ENCODE results near the gene RNF214.

RNF214 gene

GRCh38 chr11:117219001-117219400, 13.5 kb upstream of the RNF214 start:
- H3K4me3 Mint-ChIP-seq, result no peak overlapping the region
- no peaks in the 10 kb centered on the region for H3K27me3 Mint-ChIP-seq
- no peaks in the 10 kb centered on the region for H3K9me3 Mint-ChIP-seq (ENCODE audit: low read depth)
- no peak overlapping the region for H3K27ac Mint-ChIP-seq
- no peaks in the 10 kb centered on the region for H3K4me1 Mint-ChIP-seq (ENCODE audit: low read depth)
- peaks cover 3% of the 10 kb centered on the region for H3K36me3 Mint-ChIP-seq

- Mint-ChIP-seq H3K36me3 (peaks cover 3% of the 10 kb centered on the region), H3K9me3 (ENCODE audit: low read depth) (no peaks in the 10 kb centered on the region), H3K27me3 (no peaks in the 10 kb centered on the region)
Measured at GRCh38 chr11:117219455-117219854, 13.0 kb upstream of the RNF214 start.

GRCh38 chr11:117219995-117220394, 12.5 kb upstream of the RNF214 start:
- Mint-ChIP-seq H3K4me3 (no peak overlapping the region), H3K4me1 (ENCODE audit: low read depth) (no peaks in the 10 kb centered on the region), H3K9me3 (ENCODE audit: low read depth) (no peaks in the 10 kb centered on the region), H3K36me3 (peaks cover 3% of the 10 kb centered on the region), H3K27ac (no peak overlapping the region), H3K27me3 (no peaks in the 10 kb centered on the region)

More at GRCh38 chr11:117219455-117219854, 13.0 kb upstream of the RNF214 start:
- Mint-ChIP-seq H3K4me1 (ENCODE audit: low read depth) (no peaks in the 10 kb centered on the region), H3K27ac (no peak overlapping the region), H3K4me3 (no peak overlapping the region)

GRCh38 chr11:117220568-117220967, 11.9 kb upstream of the RNF214 start:
- H3K36me3 Mint-ChIP-seq, result peaks cover 3% of the 10 kb centered on the region
- no peak overlapping the region for H3K4me3 Mint-ChIP-seq
- H3K27ac Mint-ChIP-seq, result peak overlapping the region; percentile 22
- no peaks in the 10 kb centered on the region for H3K9me3 Mint-ChIP-seq (ENCODE audit: low read depth)
- H3K27me3 Mint-ChIP-seq, result no peaks in the 10 kb centered on the region
- H3K4me1 Mint-ChIP-seq (ENCODE audit: low read depth), result no peaks in the 10 kb centered on the region

GRCh38 chr11:117220999-117221774, 11.3 kb upstream of the RNF214 start:
- Mint-ChIP-seq H3K4me1 (ENCODE audit: low read depth) (no peaks in the 10 kb centered on the region), H3K36me3 (peaks cover 3% of the 10 kb centered on the region), H3K9me3 (ENCODE audit: low read depth) (no peaks in the 10 kb centered on the region), H3K27ac (peak overlapping the region; percentile 22), H3K27me3 (no peaks in the 10 kb centered on the region), H3K4me3 (no peak overlapping the region)

- Mint-ChIP-seq H3K27ac (peak overlapping the region; percentile 46), H3K36me3 (peaks cover 3% of the 10 kb centered on the region), H3K4me1 (ENCODE audit: low read depth) (peaks cover 7% of the 10 kb centered on the region), H3K4me3 (no peak overlapping the region), H3K9me3 (ENCODE audit: low read depth) (no peaks in the 10 kb centered on the region), H3K27me3 (no peaks in the 10 kb centered on the region)
Measured at GRCh38 chr11:117221775-117222517, 10.5 kb upstream of the RNF214 start.

- Mint-ChIP-seq H3K27me3 (no peaks in the 10 kb centered on the region), H3K27ac (peak overlapping the region; percentile 28), H3K36me3 (peaks cover 4% of the 10 kb centered on the region), H3K4me3 (no peak overlapping the region), H3K4me1 (ENCODE audit: low read depth) (peaks cover 10% of the 10 kb centered on the region), H3K9me3 (ENCODE audit: low read depth) (no peaks in the 10 kb centered on the region)
Measured at GRCh38 chr11:117222991-117223740, 9.3 kb upstream of the RNF214 start.

GRCh38 chr11:117223741-117224689, 8.5 kb upstream of the RNF214 start:
- Mint-ChIP-seq H3K36me3 (peaks cover 6% of the 10 kb centered on the region), H3K27ac (peak overlapping the region; percentile 22), H3K4me3 (no peak overlapping the region)

GRCh38 chr11:117225553-117226170, 6.8 kb upstream of the RNF214 start:
- Mint-ChIP-seq H3K27ac (no peak overlapping the region), H3K36me3 (peaks cover 8% of the 10 kb centered on the region), H3K4me1 (ENCODE audit: low read depth) (peaks cover 29% of the 10 kb centered on the region), H3K27me3 (no peaks in the 10 kb centered on the region), H3K4me3 (no peak overlapping the region), H3K9me3 (ENCODE audit: low read depth) (no peaks in the 10 kb centered on the region)

More at GRCh38 chr11:117223741-117224689, 8.5 kb upstream of the RNF214 start:
- Mint-ChIP-seq H3K9me3 (ENCODE audit: low read depth) (no peaks in the 10 kb centered on the region), H3K27me3 (no peaks in the 10 kb centered on the region), H3K4me1 (ENCODE audit: low read depth) (peaks cover 15% of the 10 kb centered on the region)

- H3K27ac Mint-ChIP-seq, result peak overlapping the region; percentile 76
- H3K36me3 Mint-ChIP-seq, result peaks cover 8% of the 10 kb centered on the region
- no peaks in the 10 kb centered on the region for H3K9me3 Mint-ChIP-seq (ENCODE audit: low read depth)
Measured at GRCh38 chr11:117226388-117227385, 5.8 kb upstream of the RNF214 start.

GRCh38 chr11:117228091-117228490, 4.4 kb upstream of the RNF214 start:
- peaks cover 5% of the 10 kb centered on the region for H3K36me3 Mint-ChIP-seq
- peak overlapping the region; percentile 57 for H3K4me3 Mint-ChIP-seq
- H3K4me1 Mint-ChIP-seq (ENCODE audit: low read depth), result peaks cover 29% of the 10 kb centered on the region

More at GRCh38 chr11:117226388-117227385, 5.8 kb upstream of the RNF214 start:
- Mint-ChIP-seq H3K27me3 (no peaks in the 10 kb centered on the region), H3K4me3 (peak overlapping the region; percentile 41), H3K4me1 (ENCODE audit: low read depth) (peaks cover 29% of the 10 kb centered on the region)

GRCh38 chr11:117229411-117229810, 3.1 kb upstream of the RNF214 start:
- no peaks in the 10 kb centered on the region for H3K9me3 Mint-ChIP-seq (ENCODE audit: low read depth)
- H3K4me1 Mint-ChIP-seq (ENCODE audit: low read depth), result peaks cover 42% of the 10 kb centered on the region
- H3K4me3 Mint-ChIP-seq, result peak overlapping the region; percentile 97
- peaks cover 5% of the 10 kb centered on the region for H3K36me3 Mint-ChIP-seq
- peak overlapping the region; percentile 99 for H3K27ac Mint-ChIP-seq
- no peaks in the 10 kb centered on the region for H3K27me3 Mint-ChIP-seq

More at GRCh38 chr11:117228091-117228490, 4.4 kb upstream of the RNF214 start:
- H3K9me3 Mint-ChIP-seq (ENCODE audit: low read depth), result no peaks in the 10 kb centered on the region
- H3K27me3 Mint-ChIP-seq, result no peaks in the 10 kb centered on the region
- peak overlapping the region; percentile 99 for H3K27ac Mint-ChIP-seq

GRCh38 chr11:117229931-117230285, 2.6 kb upstream of the RNF214 start:
- peaks cover 42% of the 10 kb centered on the region for H3K4me1 Mint-ChIP-seq (ENCODE audit: low read depth)
- H3K27ac Mint-ChIP-seq, result peak overlapping the region; percentile 99
- H3K9me3 Mint-ChIP-seq (ENCODE audit: low read depth), result no peaks in the 10 kb centered on the region
- H3K36me3 Mint-ChIP-seq, result peaks cover 5% of the 10 kb centered on the region
- peak overlapping the region; percentile 97 for H3K4me3 Mint-ChIP-seq
- H3K27me3 Mint-ChIP-seq, result no peaks in the 10 kb centered on the region
